Epithelial cell of esophagus (primary cell): ENCODE results near the gene MSL1.

ENCODE experiments used
- DNase-seq: peaks from one replicate; pipeline ENCODE4 v3.0.0; 2010; ENCODE audit warnings: low read depth
- H3K4me3 ChIP-seq: 2 replicates; pipeline ENCODE4 v1.5.1; 2011; ENCODE audit warnings: mild to moderate bottlenecking, low read length, control low read depth
- CTCF ChIP-seq: IDR thresholded peaks from 2 replicates; pipeline ENCODE4 v1.5.1; 2011; ENCODE audit warnings: low read depth, mild to moderate bottlenecking, low read length, control low read depth, inconsistent platforms; ENCODE audit not compliant: insufficient read depth; ENCODE audit errors: missing control alignments

The MSL1 gene

GRCh38 chr17:40177275-40177874 is 55.6 kb downstream of the MSL1 start, which contains the start of gene RAPGEFL1:
Gene RAPGEFL1 (plus strand): TSS chr17:40177470. CDS start chr17:40177862, 392 bp downstream.
- H3K4me3 ChIP-seq = peak within 1 kb of the TSS; percentile 70
- DNase-seq = peak; percentile 88
- no peak for TF ChIP-seq CTCF

- no peak for DNase-seq
- H3K4me3 ChIP-seq = peak overlapping the region; percentile 70
- no peak for TF ChIP-seq CTCF
Observed at GRCh38 chr17:40178021-40178601, 56.3 kb downstream of the MSL1 start.

- TF ChIP-seq CTCF = no peak
- DNase-seq = no peak
- peak overlapping the region; percentile 70 for H3K4me3 ChIP-seq
Observed at GRCh38 chr17:40178660-40179059, 56.9 kb downstream of the MSL1 start.

GRCh38 chr17:40179923-40180659 is 58.3 kb downstream of the MSL1 start:
- peak overlapping the region; percentile 70 for H3K4me3 ChIP-seq
- no peak for TF ChIP-seq CTCF
- peak; percentile 65 for DNase-seq

- no peak for TF ChIP-seq CTCF
- H3K4me3 ChIP-seq = peak overlapping the region; percentile 70
- DNase-seq = peak; percentile 48
Observed at GRCh38 chr17:40180694-40181093, 58.9 kb downstream of the MSL1 start.

- no peak overlapping the region for H3K4me3 ChIP-seq
- DNase-seq = no peak
- TF ChIP-seq CTCF = no peak
Observed at GRCh38 chr17:40181205-40181604, 59.4 kb downstream of the MSL1 start.
